GM13976 (cell line): ENCODE measurements around the gene CIRBP.

Experiments
- DNase-seq: peaks from one replicate; pipeline ENCODE4 v3.0.0; 2012; ENCODE audit warnings: low spot score
- in situ Hi-C: fragments of 300-500 bp; cut with MboI; formaldehyde crosslinking; loops from one replicate; pipeline ENCODE4 v1.12.0; 2022; ENCODE audit warnings: low sequenced_read_pairs, mixed read lengths, inconsistent platforms; ENCODE audit not compliant: unreplicated experiment
- TF ChIP-seq, protein P1 (sequence below): IDR thresholded peaks from 2 replicates; pipeline ENCODE4 v1.5.1; 2012; ENCODE audit warnings: borderline replicate concordance, mild to moderate bottlenecking; ENCODE audit not compliant: insufficient read depth; ENCODE audit errors: extremely low read depth, missing control alignments, control extremely low read depth

CIRBP gene

DNA sequence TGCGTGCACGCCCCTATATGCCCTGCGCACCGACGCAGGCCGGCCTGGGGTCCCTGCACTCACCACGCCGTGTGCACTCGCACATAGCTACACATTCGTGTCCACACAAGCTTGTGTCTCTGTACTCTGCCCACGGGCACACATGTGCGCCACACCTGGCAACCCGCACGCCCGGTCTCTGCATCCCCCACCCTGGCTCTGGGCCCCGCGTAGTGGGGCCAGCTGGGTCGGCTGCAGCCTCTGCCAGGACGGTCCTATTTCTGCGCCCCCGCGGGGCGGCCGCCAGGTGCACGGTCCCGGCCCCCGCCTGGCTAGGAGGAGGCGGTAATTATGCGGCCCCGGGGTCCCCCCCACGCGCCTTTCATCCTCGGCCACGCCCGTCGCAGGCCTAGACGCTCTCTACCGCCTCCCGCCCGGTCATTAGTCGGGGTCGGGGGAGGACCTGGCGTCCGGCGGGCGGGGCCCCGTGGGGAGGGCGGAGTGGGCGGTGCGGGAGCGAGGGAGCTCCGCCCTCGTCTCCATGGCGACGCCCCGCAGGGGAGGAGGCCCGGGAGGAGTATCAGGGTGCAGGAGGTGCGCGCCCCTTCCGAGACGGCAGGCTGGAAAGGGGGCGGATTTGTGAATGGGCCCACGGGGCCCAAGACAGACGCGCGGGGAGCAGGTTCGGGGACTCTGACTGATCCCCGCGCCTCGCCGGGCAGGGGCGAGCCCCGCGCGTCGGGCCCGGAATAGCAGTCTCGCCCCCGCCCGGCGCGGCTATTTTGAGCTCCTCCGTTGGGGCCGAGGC is 2.8 kb upstream of the CIRBP start:
- peak; percentile 92 for DNase-seq
- TF ChIP-seq, protein P1, sequence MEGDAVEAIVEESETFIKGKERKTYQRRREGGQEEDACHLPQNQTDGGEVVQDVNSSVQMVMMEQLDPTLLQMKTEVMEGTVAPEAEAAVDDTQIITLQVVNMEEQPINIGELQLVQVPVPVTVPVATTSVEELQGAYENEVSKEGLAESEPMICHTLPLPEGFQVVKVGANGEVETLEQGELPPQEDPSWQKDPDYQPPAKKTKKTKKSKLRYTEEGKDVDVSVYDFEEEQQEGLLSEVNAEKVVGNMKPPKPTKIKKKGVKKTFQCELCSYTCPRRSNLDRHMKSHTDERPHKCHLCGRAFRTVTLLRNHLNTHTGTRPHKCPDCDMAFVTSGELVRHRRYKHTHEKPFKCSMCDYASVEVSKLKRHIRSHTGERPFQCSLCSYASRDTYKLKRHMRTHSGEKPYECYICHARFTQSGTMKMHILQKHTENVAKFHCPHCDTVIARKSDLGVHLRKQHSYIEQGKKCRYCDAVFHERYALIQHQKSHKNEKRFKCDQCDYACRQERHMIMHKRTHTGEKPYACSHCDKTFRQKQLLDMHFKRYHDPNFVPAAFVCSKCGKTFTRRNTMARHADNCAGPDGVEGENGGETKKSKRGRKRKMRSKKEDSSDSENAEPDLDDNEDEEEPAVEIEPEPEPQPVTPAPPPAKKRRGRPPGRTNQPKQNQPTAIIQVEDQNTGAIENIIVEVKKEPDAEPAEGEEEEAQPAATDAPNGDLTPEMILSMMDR: peak; percentile 1
- in situ Hi-C loops: no loop called here

DNA sequence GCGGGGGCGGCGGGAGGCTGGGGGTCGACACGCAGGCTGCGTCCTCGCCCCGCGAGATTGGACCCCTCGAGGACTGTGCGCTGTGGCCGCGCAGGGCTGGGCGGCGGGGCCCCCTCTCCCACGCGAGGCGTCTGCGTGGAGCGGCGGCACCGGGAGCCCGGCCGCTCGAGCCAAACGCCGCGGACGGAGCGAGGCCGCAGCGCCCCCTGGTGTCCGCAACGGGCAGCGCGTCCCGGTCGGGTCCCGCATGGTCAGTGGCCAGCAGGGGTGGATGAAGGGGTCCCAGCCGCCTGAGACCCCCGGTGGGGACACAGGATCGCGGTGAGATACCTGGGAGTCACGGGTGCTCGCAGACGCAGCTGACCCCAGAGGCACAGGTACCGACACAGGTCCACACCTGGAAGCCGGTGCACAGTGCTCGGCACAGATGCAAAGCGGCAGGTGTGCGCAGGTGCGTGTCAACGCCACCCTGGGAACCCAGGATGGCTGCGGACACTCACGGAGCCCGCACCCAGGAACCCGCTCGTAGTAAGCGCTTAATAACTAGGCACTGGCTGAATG is 2.1 kb upstream of the CIRBP start:
- TF ChIP-seq, protein P1: peak; percentile 97
- DNase-seq: no peak
- in situ Hi-C loops: no loop called here

DNA sequence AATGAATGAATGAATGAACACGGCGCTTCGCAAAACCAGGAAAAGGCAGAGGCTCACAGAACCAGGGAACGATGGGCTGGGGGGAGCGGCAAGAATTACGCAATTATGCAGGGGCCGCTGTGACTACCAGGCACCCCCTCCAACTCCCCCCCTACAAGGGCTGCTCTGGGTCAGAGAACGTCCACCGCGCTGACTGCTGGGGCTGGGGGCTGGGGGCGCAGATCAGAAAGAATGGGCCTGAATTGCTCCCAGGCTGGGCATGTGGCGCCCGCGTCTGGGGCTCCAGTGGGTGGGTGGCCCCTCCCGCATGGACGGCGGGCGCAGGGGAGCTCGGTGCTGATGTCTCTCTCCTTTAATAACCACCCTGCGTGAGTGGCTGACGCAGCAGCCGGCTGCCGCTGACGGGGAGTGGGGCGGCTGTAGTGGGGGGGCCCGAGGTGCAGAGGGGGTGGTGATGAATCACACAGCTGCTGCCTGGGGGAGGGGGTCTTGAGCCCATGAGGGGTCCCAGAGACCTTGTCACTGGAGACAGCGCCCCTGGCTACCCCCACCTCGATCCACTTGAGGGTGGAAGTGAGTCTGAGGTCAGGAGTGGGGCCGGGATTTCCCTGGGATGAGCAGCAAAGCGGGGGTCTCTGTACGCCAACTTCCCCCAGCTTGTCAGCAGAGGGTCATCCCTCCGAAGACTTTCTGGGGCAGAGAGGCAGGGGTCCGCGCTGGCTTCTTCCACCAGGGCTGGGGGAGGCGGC is 1.5 kb upstream of the CIRBP start:
- DNase-seq: no peak
- in situ Hi-C loops: no loop called here
- TF ChIP-seq, protein P1: no peak

DNA sequence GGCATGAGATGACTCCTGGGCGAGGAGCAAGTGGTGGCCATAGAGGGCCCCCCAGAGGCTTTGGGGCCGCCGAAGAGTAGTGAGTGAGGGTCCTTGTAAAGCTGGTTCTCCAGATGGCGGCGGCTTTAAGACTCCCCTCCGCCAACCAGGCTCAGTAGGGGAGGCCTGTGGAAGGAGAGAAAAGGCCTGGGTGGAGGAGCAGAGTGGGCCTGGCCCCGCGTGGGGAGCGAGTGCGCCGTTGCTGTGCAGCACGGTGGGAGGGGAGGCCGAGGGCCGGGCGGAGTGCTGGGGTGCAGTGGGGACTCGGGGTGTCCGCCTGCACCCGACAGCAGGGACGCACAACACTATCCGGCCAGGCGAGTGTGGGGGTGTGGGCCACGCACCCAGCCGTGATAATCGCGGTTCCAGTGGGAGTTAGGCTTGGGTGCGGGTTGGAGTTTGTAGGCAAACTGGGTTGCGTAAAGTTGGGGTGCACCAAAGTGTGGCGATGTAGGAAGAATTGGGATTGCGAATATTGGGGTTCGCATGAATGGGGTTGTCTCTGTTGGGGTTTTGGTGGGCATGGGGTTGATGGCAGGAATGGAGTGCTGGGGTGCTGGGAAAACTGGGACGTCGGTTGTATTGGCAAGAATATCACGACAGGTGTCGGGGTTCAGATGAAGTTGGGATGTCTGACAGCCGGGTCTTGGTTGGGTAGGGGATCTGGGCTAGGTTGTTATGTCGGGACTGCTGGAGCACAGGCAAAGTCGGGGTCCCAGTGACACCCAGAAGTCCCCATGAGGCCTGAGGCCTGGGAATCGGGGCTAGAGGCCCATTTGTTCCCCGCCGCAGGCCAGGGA is 687 bp upstream of the CIRBP start:
- in situ Hi-C loops: no loop called here
- DNase-seq: no peak
- TF ChIP-seq, protein P1: no peak

DNA sequence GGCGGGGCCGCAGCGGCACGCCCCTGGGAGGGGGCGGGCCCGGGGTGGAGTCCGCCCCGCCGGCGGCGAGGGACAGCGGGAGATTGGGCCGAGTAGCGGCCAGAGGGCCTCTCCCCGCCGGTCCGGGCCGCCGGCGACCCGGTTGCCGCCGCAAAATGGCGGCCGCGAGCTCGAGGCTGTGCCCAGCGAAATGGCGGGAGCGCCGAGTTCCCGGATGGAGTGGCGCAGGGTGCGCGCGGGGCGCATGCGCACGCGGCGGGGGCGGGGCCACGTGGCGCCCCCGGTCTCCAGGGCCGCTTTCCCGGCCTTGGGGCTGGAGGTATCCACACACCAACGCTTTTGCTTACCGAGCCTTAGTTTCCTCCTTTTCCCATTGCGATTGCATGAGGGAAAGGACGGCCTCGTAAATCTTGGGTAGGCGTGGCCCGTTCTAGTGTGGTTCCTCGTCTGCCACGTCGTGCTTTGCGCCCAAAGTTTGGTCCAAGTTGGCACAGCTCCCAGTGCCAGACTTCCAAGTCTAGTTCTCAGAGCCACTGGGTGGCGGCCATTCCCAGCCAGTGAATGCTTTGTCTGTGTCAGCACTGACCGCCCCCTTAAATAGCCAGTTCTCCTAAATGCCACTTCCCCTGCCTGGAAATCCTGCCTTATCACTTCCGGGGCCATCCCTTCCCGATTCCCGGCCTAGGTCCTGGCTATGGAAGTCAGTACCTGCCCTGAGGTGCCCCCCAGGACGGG is 513 bp downstream of the CIRBP start:
- in situ Hi-C loops: no loop called here
- TF ChIP-seq, protein P1: no peak
- DNase-seq: peak; percentile 90

DNA sequence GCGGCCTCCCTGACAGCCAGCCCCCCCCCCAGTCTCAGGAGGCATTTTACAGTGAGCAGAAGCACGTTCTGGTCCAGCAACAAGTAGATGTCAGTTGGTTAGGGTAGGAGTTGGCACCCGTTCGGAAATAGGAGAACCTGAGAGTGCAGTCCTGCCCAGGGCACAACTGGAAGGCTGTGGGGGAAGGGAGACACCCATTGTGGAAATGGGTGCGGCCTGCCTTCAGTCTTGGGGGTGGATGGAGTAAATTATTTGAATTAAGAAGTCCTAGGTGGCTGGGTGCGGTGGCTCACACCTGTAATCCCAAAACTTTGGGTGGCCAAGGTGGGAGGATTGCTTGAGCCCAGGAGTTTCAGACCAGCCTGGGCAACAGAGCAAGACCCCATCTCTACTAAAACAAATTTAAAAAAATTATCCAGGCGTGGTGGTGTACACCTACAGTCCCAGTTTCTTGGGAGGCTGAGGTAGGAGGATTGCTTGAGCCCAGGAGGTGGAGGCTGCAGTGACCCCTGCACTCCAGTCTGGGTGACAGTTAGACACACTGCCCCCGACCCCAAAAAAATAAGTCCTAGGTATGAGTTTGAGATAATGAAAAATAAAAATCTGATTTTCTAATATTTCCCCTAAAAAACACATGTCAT is 1.2 kb downstream of the CIRBP start:
- TF ChIP-seq, protein P1: no peak
- no peak for DNase-seq
- in situ Hi-C loops: no loop called here
